ENCODE data around the gene TRPT1.

DNA sequence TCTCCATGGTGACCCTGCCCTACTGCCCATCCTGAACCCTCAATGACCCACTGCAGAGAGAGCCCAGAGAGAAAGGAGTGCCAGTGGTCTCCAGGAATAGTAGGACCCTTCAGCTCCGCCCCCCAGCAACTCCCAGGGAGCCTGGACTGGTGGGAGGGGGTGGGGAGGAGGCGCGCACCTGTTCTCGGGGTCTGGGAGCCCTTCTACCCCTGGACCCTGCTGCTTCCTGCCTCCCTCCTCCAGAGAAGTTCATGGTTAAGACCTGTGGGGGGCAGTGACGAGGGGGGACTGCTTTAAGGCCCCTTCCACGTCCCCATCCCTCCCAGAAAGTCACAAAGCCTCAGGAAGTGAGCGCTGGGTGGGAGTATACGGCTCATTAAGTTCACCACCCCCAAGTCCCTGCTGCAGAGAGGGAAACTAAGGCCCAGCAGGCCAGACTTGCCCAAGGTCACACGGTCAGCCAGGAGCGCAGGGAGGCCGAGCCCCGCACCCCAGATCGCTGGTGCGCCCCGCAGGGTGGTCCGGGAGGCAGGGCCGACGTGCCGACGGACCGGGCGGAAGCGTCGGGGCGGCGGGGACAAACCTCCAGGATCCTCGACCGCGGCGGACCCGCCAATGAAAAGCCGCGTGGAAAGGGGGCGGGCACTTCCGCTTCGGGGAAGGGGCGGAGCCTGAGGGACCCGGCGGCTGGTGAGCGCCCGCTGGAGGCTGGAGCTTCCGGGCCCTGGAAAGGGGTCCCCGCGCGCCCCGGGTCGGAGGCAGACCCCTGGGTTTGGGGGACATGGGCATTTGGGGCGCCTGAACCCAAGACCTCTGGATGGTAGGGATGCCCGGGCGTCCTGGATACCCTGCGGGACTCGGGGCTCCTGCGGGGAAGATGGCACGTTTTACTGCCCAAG, at the start of gene TRPT1, which contains the start of gene NUDT22:
- TF ChIP-seq, protein P1, sequence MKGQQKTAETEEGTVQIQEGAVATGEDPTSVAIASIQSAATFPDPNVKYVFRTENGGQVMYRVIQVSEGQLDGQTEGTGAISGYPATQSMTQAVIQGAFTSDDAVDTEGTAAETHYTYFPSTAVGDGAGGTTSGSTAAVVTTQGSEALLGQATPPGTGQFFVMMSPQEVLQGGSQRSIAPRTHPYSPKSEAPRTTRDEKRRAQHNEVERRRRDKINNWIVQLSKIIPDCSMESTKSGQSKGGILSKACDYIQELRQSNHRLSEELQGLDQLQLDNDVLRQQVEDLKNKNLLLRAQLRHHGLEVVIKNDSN (IDR thresholded peaks at IDR 0.05), result 0 out of 2 replicates have a peak, but pooled peaks have one; percentile 17
- TF ChIP-seq CEBPB (IDR thresholded peaks at IDR 0.05), result no peak
- peak; percentile 51; the same call in 1 of the 2 replicates for TF ChIP-seq MAX (IDR thresholded peaks at IDR 0.05)
- no peak for TF ChIP-seq RAD21 (IDR thresholded peaks at IDR 0.05; ENCODE audit: low read depth)
- peak; percentile 98 for TF ChIP-seq ZBTB7A (IDR thresholded peaks at IDR 0.05; ENCODE audit: low read depth)

Data from Ishikawa (cell line).